Stimulated activated CD8-positive, alpha-beta memory T cell treated with anti-CD3 and anti-CD28 coated beads, Interleukin-7, amount 100 ng/mL, for 1 hour (primary cell): ENCODE results near the gene SOBP.

ENCODE experiments used
- DNase-seq, 2 donors: peaks; one replicate each; pipeline ENCODE4 v3.0.0-alpha.2; 2020; ENCODE audit warnings: low read depth in 2 of 2

SOBP gene

DNA sequence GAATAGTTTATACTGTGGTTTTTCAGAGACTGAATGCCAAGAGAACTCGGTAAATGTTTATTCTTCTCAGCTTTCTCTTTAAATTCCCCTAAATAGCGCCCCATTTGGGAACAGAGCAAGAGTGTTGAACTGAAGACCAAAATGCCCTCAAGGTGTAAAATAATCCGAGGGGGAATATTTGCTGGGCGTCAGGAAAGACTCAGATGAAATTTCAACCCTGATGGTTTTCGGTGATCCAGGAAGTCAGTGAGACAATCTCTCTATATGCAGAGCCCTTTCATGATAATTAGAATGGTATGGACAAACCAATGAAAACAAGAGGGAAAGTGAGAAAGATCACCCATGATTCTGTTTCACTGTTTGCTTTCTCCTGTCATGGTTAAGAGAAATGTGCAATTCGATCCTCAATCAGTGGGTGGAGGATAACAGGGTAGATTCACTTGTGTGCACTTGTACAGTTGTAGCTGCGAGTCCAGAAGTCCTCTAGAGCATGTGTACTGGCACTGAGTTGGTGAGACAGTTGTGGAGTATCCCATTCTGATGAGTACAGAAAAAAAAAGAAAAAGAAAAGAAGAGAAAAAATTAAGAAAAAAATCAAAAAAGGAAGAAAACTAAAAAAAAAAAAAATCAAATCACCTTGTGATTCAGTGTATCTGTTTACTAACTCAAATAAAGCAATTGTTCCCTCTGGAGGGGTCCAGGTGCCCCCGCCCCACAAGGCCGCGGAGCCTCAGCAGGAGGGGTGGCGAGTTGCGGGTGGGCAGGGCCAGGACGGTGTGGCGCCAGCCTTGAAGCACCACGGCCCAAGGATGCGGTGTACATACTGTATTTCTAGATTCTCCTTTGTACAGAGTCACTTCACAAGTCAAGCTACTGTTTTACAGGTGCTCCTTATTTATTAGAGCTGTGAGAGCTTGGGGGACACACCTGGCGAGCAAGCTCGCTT is 169.3 kb downstream of the SOBP start:
- DNase-seq = no peak

GRCh38 chr6:107660839-107661238 is 170.9 kb downstream of the SOBP start:
- DNase-seq = no peak

DNA sequence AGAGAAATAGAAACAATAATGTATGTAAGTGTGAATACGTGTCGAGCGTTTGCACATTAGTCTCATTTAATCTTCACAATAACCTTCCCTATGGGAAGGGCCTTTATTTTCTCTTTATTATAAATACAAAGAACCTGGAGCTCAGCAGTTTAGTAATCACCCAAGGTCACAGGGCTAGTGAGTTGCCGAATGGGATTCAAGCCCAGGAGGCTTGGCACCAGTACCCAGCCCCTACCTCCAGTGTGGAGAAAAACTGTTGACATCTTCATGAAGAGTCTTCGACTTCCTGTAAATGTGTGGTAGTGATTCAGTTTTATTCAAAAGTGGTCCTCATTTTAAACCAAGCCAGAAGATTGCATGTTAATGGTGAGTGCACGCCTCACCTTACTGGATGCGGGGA is 171.4 kb downstream of the SOBP start:
- no peak for DNase-seq

DNA sequence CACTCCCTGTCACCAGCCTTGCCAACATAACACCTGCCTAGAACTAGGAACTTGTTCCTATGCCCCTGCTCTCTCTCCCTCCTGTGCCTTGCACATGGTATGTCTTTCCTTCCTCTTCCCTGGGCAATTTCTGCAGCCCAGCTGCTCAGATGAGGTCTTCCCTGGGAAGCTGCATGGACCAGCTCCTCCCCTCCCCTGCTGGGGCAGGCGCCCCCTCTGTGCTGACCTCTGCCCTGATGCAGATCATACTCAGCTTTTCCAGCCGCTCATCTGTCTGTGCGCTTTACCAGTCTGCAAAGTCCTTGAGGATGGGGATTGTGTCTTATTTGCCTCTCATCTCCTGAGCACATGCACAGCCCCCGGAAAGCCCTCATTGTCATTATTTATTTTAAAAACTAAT is 172.4 kb downstream of the SOBP start:
- DNase-seq = no peak

DNA sequence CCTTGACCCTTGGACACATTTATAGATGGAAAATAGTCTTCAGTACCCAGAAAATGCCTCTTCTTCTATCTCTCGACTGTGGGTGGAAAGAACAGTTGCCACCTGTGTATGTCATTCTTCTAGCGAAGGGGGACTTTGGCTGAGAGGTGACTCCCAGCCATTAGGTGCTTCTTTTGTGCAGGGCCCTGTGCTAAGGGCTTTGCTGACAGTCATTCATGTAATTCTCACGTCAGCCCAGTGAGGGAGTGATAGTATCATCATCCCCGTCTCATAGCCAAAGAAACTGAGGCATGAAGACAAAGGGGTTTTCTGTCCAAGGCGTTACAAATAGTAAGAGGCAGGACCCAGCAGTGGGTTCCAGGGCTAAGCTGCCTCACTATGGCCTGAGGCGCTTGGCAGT is 173.4 kb downstream of the SOBP start:
- DNase-seq = no peak

DNA sequence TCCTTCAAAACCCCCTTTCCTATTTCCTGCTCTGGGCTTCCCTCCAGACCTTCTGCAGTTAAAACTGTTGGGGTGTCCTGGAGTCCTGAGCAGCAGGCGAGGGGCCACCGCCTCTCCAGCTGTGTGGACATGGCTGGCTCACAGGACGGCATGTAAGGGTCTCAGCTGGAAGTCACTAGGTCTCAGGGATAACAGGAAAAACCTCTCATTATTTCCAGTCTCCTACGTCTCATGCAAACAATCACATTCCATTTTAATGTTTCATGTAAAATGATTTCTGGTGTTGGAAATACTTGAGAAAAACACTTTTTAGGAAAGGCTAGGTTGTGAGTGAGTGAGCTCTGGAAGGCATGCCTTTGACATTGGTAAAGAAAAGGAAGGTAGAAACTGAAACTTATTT is 175.5 kb downstream of the SOBP start:
- no peak for DNase-seq

DNA sequence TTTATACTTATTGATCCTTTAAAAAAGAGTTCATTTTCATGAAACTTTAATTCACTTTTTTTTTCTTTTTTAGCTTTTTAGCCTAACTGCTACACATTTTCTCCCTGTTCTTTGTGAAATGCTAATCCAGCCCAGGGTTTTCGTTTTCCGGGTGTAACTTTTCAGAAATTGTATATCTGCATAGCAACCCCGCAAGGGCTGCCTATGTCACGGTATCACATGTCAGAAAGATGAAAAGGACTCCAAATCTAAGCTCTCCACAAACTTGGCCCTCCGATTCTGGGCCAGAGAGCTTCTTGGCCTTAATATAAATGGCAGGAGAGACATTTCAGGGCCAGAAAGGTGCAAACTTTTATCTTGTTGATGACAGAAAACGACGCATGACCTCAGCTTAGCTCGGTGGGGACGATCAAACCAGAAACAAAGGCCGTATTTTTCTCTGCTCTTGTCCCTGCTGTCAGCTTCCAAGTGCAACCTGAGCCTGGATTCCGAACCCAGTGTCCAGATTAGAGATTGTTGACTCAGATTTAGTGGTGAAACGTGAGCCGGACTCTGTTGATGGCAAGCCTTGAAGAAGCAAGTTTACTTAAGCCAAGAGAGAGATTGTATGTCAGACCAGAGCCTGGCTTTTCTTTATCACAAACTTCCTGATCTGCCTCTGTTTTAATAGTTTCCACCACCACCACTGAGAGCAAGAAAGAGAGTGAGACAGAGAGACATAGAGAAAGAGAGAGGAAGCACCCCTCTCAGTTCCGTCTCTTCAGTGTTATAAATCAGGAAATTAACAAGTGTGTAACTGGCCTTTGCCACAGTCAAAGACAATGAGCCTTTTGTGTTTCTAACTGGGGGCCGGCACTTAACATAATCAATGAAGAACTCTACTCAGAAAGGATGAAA is 176.4 kb downstream of the SOBP start:
- DNase-seq = no peak

GRCh38 chr6:107666981-107667601 is 177.2 kb downstream of the SOBP start:
- DNase-seq = no peak

DNA sequence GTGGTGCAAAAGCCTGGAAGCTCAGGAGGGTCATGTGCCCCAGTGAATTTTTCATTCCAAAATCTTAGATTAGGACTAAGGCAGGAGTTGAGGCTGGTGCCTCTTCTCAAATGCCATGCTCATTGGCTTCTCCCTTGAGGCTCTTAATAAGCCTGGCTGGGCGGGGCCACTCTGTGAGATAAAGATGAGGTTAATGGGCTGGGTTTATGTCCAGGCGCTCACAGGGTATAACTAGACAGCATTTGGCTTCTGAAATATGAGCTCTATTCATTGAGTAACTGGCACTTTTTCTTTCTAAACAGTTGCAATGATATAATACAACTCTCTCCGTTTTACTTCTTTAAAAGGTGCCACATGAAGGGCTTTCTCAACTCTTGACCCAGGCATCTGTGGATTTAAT is 177.9 kb downstream of the SOBP start:
- DNase-seq = no peak

GRCh38 chr6:107668743-107669474 is 179.0 kb downstream of the SOBP start:
- DNase-seq = no peak

- DNase-seq = no peak
Observed at GRCh38 chr6:107670792-107671199, 180.9 kb downstream of the SOBP start.

DNA sequence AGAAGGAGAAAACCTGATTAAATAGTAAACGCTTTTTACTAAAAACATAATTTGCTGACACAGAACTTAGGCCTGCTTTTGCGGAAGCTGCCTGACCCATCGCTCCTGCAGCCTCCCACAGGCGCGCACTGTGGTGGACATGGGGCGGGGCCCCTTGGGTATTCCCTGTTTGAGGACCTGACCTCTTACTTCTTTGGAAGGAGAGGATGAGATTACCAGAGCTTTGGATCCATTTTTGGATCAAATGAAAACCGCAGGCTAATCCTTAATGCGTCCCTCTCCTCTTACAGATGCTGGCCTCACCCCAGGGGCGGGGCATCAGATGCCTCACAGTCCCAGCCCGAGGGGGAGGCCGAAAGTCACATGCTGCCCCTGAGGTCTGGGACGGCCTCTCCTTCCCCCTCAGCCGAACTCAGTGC is 183.2 kb downstream of the SOBP start:
- no peak for DNase-seq

DNA sequence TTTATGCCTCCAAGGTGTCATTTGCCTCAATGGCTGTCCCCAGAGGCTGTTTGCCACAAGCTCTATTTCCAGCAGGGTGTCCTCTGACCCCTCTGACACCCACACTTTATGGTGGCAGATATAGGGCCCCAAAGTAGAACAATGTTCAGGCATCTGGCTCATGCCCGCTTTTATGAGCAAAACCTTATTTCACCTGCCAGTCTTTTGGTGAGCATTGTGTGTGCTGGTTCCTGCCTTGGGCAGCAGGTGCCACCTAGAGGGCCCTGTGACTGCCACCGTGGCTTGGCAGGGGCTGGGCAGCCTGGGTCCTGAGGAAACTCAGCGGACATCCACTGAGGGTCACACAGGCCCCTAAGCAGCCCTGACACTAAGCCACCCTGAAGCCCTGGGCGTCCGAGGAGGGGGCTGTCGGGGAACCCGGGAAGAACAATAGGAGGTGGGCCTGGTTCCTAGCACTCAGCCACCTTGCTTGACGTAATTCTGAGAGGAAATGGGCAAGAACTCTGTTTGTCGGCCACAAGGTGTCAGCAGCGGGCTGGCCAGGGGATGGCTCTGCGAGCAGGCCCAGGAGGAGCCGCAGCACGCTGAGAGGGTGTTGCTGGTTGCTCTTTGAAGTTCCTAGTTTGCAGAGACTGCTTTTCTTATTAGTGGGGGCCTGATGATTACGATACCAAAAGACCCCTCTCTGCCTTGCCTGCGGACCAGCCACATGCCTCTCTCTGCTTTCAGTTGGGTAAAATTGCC is 185.2 kb downstream of the SOBP start:
- DNase-seq = peak; percentile 71 to 74

DNA sequence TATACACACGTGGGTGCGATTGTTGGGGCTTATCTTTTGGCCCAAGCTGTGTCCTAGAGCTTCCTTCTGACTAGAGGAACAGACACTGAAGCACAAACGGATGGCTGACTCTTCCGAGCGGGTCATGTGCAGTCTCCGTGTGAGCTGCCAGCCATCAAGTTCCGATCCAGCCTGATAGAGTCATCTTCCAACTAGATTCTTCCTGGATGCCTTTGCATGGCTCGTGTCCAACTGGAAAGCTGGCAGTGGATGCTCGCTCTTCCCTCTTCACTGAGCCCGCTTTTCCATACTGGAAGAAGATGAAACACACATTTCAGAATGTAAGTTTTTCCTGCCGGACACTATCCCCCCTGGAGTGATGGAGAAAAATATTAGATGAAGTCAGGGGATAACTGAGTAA is 186.1 kb downstream of the SOBP start:
- DNase-seq = no peak

GRCh38 chr6:107677399-107677798 is 187.5 kb downstream of the SOBP start:
- DNase-seq = no peak

DNA sequence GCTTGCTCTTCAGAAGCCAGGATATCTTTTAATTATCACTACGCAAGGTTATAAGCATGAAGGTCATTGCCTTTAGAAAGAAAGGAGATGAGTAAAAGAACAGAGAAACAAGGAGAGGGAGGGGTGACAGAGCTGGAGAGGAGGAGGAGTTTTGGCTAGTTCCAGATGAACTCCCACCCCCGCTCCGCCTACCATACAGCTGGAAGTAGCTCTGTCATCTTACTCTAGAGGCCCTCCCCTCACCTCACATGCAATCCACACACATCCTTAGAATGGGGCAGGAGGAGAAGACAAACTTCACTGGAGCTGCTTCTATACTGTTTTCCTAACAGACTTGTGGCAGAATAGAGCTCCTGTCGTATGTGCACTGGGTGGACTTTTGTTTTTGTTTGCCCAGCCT is 189.5 kb downstream of the SOBP start:
- DNase-seq = no peak

GRCh38 chr6:107682721-107683120 is 192.8 kb downstream of the SOBP start:
- DNase-seq = no peak

DNA sequence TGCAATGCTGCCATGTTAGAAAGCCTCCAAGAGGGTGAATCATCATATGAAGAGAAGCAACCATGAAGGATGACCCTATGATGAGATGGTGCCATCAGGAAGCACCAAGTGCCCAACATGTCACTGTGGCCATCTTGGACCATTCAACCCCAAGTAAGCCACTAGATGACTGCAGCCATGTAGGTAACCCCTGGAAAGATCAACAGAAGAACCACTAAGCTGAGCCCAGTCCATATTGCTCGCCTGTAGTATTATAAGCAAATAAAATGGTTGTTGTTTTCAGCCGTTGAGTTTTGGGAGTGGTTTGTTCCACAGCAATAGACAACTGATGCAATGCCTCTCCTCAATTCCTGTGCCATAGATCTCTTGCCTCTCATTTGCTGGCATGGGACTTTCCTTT is 193.3 kb downstream of the SOBP start:
- DNase-seq = no peak

- DNase-seq = no peak
Observed at GRCh38 chr6:107684996-107685395, 195.1 kb downstream of the SOBP start.

- DNase-seq = no peak
Observed at GRCh38 chr6:107689190-107689589, 199.3 kb downstream of the SOBP start.
